ENCODE data around the gene IFNA4.
A peak's percentile ranks its signal among the peaks of the same experiment; 100 is the strongest.
"Not testable (repeated sequence)": the region's sequence is repeated elsewhere in the genome, so short reads cannot be mapped to it uniquely, and the experiment has no call there.

Gene IFNA4

GRCh38 chr9:21187487-21187886 is at the start of gene IFNA4:
Gene IFNA4, minus strand, starts transcription at chr9:21187587. Its CDS starts 56 bp downstream, at chr9:21187531.
- DNase-seq: not testable (repeated sequence)

DNA sequence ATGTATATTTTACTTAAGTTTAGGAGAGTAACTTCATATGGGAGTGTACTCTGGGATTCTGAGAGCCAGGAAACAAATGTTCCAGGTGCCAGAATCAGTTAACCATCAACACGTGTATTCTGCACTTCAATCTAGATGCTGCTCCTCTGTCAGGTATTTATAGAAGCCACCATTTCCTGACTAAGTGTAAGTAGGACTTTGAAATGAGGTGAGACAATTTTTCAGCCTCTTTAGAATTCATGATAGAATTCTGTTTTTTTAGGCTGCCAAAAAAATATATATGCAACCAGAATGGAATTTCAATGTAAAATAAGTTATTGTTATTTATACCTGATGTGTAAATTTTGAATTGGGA is 49.0 kb upstream of the IFNA4 start:
- not testable (repeated sequence) for DNase-seq

DNA sequence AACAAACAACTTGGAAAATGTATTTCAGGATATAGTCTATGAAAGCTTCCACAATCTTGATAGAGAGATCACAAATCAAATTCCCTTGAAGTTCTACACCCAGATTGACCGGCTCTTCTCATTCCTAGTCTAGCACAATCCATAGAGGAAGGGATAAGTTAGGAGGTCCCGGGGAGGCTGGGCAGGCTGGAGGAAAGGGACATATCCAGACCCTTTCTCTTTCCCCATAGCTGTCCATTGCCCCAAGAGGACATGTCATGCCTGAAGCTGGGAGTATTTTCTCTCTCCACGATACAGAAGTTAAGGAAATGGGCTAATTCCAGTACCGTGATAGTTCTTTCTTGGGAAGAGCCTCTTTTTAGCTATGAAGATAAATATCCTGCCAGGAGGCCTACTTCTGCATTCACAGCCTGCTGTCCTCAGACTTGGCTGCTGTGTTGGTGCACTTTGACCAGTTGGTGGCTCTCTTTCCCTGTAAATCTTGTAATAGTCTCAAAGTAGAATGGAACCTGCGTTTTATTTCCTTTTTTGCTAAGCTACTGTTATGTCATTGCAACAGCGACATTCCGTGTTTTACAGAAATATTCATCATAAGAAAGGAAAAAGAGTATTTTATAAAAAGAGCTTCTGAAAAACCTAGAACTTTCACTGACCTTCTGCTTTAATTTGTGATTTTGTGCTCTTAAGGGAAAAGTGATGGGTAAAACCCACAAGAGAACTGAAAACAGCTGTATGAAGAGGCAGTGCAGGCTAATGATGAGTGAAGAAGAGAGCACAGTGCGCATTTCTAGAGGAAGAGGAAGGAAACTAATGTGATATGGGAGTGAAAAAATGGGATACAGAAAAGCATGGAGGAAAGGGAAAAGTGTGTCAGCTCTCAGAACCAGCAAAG is 48.3 kb upstream of the IFNA4 start:
- peak; percentile 58 to 79 for DNase-seq

GRCh38 chr9:21234153-21234687 is 46.8 kb upstream of the IFNA4 start:
- DNase-seq: no peak

- no peak for DNase-seq
These were observed 45.9 kb upstream of the IFNA4 start for GRCh38 chr9:21233258-21233657.

DNA sequence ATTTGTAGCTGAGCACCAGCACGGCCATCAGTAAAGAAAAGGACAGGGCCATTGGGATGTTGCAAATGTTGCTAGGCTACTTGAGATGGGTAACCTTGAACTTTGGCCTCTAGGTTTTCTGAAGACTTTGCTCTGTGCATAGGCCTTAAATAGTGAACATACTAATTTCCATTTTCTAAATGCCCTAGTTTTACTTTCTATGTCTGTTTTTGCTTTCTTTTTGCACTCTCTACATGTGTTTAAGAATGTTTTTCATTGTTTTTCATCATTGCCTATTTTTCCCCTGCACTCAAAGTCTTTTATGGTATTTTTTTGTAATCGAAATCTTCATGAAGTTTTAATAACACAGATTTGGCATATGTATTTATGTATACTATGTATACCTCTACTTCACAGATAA is 40.7 kb upstream of the IFNA4 start, which contains the start of gene IFNA17:
TSS of gene IFNA17 (minus strand) at position 101 of the 400 bp plus-strand sequence. CDS start at position 52, 49 bp downstream.
- DNase-seq: no peak

DNA sequence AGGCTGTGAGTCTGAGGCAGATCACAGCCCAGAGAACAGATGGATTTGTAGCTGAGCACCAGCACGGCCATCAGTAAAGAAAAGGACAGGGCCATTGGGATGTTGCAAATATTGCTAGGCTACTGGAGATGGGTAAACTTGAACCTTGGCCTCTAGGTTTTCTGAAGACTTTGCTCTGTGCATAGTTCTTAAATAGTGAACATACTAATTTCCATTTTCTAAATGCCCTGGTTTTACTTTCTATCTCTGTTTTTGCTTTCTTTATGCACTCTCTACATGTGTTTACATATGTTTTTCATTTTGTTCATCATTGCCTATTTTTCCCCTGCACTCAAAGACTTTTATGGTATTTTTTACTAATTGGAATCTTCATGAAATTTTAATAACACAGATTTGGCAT is 29.8 kb upstream of the IFNA4 start, which contains the start of gene IFNA16:
TSS of gene IFNA16 (minus strand) at position 101 of the 400 bp plus-strand sequence. CDS start at position 95, 6 bp downstream.
- DNase-seq: not testable (repeated sequence)

- peak; percentile 33 to 57 for DNase-seq
These were observed 26.3 kb upstream of the IFNA4 start for GRCh38 chr9:21213411-21214326.

DNA sequence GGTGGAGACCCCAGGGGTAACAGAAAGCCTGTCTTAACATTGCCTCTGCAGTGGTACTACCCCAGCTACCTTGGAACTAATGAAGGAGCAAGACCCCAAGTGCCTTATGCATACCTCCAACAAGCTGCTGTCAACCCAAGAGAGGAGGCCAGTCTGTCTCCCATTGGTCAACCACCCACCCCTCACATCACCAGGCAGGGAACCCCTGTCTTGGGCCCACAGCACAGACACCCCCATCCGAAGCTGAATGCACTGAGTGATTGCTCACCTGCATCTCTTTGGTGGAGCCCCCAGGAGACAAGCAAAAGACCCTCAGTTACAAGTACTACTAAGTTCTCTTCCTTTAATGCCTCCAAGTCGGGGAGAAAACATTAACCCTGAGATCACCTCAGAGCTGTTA is 24.8 kb upstream of the IFNA4 start:
- not testable (repeated sequence) for DNase-seq

DNA sequence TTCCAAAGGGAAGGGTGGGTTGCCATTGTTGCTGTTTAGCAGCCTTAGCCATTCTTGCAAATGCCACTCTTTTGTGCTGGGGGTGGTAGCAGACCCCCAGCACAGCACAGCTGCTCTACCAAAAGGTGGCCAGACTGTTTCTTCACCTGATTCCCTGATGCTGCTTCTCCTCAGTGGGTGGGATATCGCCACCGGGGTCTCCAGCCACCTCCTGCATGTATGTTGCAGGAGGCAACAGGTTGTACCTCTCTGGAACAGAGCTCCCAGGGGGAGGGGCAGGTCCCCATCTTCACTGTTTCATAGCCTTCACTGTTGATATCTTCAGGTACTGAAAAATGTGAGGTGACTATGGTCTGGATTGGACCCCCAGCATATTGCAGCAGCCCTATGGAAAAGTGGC is 23.4 kb upstream of the IFNA4 start:
- DNase-seq: not testable (repeated sequence)

GRCh38 chr9:21210311-21210710 is 22.9 kb upstream of the IFNA4 start:
- DNase-seq: no peak

GRCh38 chr9:21207043-21207442 is 19.7 kb upstream of the IFNA4 start, which contains the start of gene IFNA10:
Gene IFNA10, minus strand, starts transcription at chr9:21207143. Its CDS starts 46 bp downstream, at chr9:21207097.
- DNase-seq: not testable (repeated sequence)

GRCh38 chr9:21205204-21205603 is 17.8 kb upstream of the IFNA4 start:
- DNase-seq: no peak

- DNase-seq: not testable (repeated sequence)
These were observed 14.7 kb upstream of the IFNA4 start, which contains the start of gene IFNA7 for GRCh38 chr9:21202105-21202504. Gene IFNA7, minus strand, starts transcription at chr9:21202205. Its CDS starts 40 bp downstream, at chr9:21202165.

GRCh38 chr9:21194867-21195776 is 7.7 kb upstream of the IFNA4 start:
- DNase-seq: peak; percentile 51 to 65

GRCh38 chr9:21182810-21183736 is 4.3 kb downstream of the IFNA4 start:
- peak; percentile 47 to 69 for DNase-seq

GRCh38 chr9:21174671-21175070 is 12.7 kb downstream of the IFNA4 start:
- DNase-seq: no peak

DNA sequence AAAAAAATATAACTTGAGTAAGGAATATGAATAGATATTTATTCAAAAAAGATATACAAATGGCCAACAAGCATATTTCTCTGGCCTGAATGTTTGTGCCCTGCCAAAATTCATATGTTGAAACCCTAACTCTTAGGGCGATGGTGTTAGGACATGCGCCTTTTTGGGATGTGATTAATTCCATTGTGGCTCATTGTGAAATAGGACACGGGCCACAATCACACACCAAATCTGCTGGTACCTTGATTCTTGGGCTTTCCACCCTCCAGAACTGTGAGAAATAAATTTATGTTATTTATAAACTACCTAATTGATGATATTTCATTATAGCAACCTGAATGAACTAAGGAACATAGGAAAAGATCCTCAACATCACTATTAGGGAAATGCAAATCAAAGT is 15.2 kb downstream of the IFNA4 start:
- no peak for DNase-seq

DNA sequence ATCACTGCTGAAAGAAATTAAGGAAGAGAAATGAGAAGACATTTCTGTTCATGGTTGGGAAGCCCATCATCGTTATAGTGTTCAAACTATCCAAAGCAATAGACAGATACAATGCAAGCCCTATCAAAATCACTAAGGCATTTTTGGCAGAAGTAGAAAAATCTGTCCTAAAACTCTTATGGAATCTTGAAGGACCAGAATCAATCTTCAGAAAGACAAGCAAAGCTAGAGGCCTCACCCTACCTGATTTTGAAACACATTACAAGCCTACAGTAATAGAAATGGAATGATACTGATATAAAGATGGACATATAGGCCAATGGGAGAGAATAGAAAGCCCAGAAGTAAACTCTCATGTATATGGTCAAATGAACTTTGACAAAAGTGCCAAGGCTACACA is 16.0 kb downstream of the IFNA4 start:
- no peak for DNase-seq

- DNase-seq: not testable (repeated sequence)
These were observed 20.8 kb downstream of the IFNA4 start, which contains the start of gene IFNA21 for GRCh38 chr9:21166560-21166959. Gene IFNA21, minus strand, starts transcription at chr9:21166660. Its CDS starts 48 bp downstream, at chr9:21166612.
